GM20431 (cell line): ENCODE results near the gene TTC7B.
"Not testable (repeated sequence)": the region's sequence is repeated elsewhere in the genome, so short reads cannot be mapped to it uniquely, and the experiment has no call there.

Experiments
- in situ Hi-C: fragments of 300-500 bp; cut with MseI, MboI; formaldehyde crosslinking; loops from one replicate; pipeline ENCODE4 v1.15.0; 2020; ENCODE audit warnings: low sequenced_read_pairs; ENCODE audit not compliant: unreplicated experiment

Gene TTC7B

DNA sequence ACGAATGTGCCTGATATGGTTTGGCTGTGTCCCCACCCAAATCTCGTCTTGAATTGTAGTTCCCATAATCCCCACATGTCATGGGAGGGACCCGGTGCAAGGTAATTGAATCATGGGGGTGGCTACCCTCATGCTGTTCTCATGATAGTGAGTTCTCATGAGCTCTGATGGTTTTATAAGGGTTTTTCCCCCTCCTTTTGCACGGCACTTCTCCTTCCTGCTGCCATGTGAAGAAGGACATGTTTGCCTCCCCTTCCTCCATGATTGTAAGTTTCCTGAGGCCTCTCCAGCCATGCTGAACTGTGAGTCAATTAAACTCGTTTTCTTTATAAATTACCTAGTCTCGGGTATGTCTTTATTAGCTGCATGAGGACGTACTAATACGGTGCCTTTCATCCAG, 289.7 kb downstream of the TTC7B start:
- in situ Hi-C loops = not testable (repeated sequence)

DNA sequence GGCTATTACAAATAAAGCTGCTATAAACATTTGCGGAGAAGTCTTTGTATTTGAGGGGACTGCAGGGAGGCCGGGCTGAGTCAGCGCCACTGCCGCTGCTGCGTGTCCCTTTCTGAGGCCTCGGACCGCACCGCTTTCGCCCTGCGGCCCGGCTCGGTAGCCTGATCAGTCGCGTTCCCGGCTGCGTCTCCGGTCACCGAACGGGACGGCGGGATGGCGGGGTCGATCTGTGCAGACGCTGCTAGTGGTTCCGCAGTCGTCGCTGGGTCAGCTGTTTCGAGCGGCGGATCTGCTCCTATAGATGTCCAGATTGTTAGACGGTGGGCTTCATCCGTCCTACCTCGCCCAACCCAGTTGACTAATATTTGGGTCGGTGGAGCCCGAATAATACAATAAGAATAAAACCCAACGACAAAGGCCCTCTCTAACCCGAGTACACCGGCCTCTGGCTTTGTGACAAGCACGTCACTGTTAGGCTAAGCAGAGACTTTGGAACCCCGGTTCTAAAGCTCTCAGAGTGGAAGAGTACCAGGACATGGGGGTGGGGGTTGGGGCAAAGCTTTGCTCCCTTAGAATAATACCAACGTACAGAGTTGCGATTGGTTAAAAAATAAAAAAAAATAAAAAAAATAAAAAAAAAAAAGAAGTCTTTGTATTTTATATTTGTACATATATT, 290.7 kb downstream of the TTC7B start:
- in situ Hi-C loops = not testable (repeated sequence)

DNA sequence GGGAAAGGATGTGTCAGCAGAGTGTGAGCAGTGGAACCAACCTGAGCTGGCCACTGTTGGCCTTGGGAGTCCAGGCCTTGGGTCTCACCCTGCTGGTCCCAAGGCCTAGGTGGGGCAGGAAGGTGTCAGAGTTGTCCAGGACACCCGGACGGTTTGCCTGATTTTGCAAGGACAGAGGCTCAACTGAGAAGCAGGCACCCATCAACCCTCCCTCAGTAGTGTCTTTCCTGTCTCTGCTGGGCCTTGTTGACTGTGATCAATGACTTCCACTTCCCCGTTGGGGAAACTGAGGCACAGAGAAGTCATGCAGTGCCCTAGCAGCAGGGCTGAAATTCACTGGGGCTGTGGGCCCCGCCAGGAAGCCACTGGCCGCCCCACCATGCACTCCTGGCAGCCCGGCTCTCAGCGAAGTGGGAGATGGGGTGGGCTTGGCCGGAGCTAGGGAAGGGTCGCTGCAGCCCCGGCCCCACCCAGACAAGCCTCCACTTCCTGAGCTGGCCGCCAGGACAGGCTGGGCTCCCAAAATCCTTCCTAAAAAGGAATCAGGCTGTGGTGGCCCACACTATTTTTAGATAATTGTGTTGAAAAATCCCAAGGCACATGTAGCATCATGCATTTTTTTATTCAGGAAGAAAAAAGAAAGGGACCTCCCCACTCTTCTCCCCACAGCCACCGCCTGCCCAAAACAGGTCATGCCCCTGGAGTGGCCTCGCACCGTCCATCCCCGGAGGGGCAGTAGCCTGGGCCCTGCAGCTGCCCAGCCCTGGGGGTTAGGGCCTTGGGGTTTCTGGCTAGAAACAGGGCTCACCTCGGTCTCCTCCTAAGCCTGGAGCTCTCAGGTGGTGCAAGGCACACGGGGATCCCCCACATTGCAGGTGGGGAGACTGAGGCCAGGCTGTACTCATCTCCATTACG, 292.0 kb downstream of the TTC7B start:
- in situ Hi-C loops = no loop called here

DNA sequence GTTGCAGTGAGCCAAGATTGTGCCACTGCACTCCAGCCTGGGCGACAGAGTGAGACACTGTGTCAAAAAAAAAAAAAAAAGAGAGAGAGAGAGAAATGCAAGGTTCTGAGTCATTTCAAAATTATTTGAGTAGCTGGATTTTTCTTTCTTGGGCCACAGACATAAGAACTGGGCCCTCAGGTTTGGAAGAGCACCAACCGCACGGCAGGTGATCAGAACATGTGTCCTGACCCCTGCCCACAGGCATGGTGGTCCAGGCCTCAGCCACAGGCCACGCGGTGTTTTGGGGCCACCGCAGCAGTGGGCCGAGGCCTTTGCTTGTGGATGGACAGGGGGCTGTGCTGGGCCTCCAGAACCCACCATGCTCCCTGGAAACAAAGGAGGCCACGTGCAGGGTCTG, 292.7 kb downstream of the TTC7B start:
- in situ Hi-C loops = no loop called here

DNA sequence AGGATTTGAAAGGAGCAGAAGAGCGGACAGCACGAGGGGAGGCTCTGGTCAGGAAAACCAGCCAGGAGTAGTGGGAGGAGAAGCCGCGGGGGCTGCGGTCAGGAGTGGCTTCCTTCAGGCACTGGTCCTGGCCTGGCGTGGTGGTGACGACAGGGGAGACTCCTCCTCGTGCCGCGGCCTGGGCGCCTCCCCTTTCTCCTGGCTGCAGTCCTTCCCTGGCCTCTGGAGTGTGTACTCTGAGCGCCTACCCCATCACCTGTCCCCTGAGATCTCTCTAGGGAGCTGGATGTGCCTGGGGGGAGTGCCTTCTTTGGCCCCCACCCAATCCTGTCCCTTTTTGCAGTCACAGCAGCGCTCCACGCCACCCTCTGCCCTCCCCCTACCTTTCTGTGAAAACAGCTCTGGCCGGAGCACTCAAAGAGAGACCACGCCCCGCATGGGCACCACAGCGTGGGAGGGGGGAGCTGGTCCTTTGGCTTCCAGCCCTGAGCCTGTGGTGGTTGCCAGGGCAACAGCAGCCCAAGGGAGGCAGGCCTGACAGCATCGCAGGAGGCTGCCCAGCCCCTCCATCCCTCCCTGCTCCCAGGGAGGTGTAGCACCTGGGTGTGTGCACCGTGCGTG, 293.5 kb downstream of the TTC7B start:
- in situ Hi-C loops = no loop called here

DNA sequence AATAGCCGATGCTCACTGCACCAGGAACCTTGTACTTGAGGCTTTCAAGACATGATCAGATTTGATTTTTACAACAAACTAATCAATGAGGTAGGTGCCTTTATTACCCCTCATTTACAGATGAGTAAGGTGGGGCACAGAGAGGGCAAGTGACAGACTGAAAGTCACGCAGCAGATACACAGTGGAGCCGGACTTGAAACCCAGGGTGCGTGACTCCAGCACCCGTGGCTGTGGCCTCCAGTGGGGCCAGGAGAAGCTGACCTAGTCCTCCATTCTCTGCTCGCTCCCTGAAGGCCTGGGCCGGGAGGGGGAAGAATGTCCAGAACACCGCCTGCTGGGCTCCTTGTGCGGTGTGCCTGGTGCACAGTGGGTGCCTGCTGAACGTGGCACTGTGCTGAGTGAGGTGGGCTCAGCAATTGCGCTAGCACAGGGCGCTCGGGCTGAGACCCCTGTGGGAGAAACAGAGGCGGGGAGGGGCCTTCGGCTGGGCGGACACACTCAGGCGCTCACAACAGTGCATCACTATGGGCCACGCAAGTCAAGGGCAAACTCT, 294.2 kb downstream of the TTC7B start:
- in situ Hi-C loops = no loop called here

DNA sequence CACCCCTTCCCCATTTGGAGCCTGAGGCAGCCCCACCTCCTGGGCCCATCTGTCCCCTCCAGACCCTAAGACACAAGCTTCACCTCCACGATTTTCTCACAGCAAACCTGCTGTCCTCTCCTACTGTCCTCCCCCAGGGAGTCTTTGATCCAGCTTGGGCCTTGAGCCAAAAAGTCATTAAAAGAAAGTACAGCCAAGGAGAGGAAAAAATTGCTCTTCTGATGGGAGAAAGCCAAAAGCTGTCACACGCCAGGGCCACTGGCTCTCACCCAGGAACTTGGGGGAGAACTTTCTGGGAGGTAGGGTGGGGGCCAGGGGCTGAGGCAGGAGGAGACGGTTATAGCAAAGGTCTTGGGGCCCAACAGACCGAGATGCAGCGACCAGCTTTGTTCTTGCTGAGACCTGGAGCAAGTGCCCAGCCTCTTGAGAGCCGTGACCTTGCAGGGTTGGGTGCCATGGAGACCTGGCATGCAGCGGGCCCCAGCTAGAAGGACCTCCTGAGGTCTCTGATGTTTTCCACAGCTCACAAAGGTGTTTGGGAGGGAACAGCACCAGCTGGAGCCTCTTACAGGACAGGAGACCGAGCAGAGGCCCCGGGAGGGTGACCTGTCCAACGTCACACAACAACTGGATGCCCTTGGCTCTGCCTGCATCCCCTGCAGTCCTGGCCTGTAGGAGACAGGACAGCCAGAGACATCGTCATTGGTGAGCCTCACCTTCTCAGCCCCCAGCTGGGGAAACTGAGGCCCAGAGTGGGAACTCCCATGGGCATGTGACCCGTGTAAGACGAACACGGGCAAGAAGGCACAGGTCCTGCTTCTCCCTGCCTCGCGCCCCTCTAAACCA, 294.9 kb downstream of the TTC7B start:
- in situ Hi-C loops = no loop called here

DNA sequence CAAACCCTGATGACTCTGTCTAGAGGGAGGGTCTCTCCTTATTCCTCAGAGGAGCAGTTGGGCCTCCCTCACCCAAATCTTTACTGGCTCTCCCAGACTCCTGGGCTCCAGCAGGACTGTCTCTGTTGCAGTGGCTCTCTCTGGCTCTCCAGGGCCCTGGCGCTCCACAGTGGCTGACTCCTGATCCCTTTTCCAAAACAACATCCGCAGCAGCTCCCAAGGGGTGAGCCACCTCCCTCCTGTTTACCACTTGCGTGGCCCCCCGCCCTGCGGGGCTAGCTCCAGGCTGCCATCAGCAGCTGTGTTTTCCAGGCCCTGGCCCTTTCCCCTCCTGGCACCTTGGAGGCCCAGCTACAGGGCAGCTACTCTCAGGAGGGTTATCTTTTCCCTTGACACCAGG, 295.9 kb downstream of the TTC7B start:
- in situ Hi-C loops = no loop called here

DNA sequence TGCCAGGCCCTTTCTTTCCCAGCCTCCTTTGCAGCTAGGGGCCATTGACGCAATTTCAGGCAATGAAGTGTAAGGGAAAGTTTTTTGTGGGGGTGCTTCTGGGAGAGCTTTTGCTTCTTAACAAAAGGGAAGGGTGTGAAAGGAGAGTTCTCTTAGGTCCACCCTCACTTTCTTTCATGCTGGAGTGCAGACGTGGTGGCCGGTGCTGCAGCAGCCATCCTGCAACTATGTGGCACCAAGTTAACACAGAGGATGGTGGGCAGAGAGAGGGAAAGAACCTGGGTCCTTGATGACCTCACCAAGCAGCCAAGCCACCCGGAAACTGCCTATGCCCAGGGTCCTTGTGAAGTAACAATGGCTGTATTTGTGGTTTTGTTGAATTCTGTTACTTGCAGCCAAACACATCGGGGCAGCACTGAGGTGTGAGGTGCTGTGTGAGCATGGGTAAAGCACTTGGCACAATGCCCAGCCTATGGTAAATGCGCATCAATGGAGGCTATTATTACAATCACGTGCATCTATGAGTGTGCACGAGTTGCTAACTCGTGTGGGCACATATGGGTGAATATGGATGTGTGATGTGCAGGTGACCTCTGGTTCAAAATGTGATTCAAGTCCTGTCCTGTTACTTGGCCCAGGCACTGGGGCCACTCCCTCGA, 296.8 kb downstream of the TTC7B start:
- in situ Hi-C loops = no loop called here

DNA sequence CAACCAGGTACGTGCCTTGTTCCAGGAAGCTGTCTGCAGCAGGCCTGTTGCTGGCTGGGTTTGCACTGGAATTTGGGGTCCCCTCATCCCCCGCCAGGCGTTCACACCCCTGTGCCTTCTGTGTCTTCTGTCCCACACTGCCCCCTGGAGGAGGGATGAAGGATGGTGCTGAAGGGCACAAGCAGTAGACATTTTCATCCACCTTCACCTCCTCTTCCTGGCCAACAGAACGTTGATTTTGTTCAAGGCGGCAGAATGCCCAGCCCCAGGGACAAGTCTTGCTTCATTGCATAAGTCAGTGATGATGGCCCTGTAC, 297.3 kb downstream of the TTC7B start:
- in situ Hi-C loops = no loop called here

DNA sequence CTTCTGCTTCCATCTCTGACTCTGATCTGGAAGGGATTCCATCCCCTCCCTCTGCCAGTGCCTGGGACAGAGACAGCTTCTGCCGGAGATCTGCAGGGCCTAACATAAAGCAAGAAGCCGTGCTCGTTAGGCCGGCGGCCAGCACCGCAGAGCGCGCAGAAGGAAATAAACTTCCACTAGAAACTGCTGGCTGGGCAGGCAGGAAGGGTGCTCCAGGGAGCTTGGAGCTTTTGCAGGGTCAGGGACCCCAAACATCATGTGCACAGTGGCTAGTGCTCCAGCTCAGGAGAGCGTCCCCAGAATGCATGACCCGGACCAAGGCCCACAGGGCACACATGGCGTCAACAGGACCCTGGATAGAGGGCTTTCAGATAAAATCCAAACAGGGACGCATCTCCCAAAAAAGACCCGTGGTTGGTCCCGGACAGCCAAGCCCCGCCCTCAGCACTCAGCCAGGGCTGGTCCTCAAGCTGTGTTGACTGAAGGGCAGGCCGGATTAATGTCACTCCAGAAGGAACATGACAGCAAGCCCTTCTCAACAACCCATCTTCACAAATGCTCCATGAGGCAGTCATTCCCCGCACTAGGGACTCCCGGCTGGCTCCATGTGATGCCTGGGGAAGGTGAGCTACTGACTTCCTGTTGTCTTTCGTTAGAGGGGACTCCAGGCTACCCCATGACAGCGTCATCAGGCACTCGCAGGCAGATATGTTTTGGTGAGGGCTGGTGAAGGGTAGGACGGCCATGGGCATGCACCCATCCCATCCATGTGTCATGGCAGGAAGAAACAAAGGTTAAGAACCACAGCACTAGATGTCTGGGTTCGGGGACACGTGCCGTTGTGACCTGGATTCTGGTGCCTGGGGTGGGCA, 297.9 kb downstream of the TTC7B start:
- in situ Hi-C loops = no loop called here

DNA sequence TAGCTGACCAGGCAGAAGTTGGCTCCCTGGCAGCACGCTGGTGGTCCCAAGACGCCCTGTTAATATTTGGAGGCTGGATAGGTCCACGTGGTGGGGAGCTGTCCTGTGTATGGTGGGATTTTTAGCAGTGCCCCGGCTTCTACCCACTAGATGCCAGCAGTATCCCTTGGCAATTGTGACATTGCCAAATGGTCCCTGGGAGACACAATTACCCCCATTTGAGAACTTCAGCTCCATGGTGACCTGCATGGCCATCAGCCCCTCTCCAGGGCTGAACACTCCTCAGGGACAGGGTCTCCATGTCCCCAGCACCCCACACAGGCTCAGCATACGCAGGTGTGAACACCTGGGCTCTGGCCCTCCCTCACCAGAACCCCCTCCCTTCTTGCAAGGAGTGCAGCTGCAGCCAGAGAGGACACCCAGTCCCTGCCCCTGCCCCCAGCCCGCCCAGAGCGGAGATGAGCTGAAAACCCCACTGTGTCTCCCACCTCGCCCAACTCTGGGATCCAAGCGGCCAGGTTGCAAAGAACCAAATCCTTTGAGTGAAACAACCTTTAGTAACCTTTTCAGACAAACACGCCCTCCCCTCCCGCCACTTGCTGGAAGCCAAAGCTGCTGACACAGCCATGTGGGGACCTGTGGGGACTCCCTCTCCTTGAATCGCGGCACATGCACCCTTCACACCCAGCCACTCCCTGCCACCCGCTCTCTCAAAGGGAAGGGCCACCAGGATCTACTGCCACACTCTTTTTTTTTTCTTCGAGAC, 299.0 kb downstream of the TTC7B start:
- in situ Hi-C loops = no loop called here

DNA sequence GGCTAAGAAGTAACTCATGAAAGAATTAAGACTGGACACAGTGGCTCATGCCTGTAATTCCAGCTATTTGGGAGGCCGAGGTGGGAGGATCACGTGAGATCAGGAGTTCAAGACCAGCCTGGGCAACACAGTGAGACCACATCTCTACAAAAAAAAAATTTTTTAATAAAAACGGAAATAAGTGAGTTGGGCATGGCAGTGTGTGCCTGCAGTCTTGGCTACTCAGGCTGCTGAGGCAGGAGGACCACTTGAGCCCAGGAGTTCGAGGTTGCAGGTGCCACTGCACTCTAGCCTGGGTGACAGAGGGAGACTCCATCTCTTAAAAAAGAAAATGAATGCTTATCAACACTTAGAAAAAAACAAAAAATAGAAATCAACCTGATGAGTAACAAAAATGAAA, 301.7 kb downstream of the TTC7B start:
- in situ Hi-C loops = no loop called here

DNA sequence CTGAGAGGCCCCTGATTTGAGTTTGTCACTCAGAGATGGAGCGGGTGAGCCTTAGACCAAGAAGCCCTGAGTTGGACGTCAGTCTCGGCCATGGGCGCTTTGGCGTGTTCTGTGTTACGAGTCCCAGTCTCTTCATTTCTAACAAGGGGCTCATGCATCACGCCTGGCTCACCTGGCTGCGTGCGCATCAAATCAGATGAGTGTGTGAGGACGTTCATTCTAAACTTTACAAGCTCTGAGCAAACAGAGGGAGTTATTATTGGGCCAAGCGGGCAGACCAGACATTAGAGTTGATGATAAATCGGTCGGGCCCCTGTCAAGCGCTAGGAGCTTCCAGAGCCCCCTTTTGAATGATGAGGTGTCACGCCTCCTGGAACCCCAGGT, 302.2 kb downstream of the TTC7B start:
- in situ Hi-C loops = no loop called here

DNA sequence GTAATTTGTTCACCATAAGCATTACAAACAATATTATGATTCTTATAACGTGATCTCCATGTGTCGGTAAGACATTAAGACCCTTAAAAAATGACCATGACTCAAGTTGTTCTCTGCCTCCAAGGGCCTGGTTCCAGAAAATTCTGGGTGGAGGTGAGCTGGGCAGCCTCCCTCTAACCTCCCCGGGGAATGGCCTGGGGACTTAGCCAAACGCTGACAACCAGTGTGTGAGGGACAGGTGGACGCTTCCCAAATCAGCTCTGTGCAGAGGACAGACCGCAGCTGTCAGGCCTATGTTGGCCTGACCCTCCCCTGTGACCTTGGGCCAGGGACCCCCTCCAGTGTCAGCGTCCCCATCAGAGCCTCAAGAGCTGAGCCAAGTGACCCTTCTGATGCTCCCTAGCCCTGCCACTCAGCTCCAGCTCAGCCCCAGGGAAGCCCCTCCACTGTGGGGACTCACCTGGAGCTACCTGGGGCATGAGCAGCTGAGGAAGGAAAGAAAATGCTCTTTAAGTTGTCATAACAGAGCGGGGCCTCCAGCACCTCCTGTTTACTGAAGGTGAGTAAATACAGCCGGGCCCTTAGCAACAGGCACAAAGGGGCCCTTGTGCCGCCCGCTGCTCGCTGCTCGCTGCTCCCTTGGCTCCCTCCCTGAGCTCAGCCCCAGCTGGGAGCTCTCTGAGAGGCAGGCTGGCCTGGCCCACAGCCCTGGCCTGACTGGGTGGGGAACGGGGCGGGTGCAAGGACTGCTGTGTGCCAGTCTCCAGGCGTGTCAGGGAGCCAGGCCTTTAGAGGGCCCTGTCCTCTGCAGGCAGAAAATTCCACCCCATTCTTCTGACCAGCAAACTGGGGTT, 302.8 kb downstream of the TTC7B start:
- in situ Hi-C loops = no loop called here

DNA sequence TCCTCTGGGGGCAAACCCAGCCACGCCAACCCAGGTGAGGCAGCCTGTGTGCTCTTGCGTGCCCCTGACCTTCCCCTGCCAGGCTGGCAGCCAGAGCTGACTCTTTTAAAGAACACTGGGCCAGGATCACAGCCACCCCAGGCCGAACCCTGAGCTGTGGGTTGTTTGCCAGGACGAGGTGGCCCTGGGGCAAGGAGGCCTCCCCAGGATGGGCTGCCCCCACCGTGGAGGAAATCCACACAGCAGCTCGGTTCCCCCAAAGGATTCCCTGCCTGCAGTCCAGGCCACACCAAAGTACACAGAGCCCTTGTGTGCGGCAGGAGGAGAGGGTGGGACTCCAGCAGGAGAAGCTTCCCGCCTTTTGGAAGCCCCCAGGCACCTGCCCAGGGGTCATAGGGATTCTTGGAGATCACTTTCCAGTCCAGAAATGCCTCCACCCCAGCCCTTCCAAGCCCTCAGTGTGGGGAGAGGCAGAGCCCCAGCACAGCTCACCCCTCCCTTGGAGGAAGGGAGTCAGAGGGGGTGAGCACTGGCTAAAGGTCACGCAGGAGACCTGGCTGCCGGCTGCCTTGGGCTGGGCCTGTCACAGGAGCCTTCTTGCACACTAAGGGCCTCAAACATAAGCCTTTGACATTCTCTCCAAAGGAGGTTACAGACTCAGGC, 303.8 kb downstream of the TTC7B start:
- in situ Hi-C loops = no loop called here
